ENCODE data around the gene FAM168B. TPM values are rescaled to one million over a fixed set of nuclear protein-coding genes. Genes with fewer than 3 reads are reported as not detected.

The FAM168B gene
- total RNA-seq, 2 donors from 2014 or later = 39.7 to 56.7 TPM

- no peak for TF ChIP-seq POLR2A (IDR thresholded peaks at IDR 0.05)
- TF ChIP-seq, protein P1, sequence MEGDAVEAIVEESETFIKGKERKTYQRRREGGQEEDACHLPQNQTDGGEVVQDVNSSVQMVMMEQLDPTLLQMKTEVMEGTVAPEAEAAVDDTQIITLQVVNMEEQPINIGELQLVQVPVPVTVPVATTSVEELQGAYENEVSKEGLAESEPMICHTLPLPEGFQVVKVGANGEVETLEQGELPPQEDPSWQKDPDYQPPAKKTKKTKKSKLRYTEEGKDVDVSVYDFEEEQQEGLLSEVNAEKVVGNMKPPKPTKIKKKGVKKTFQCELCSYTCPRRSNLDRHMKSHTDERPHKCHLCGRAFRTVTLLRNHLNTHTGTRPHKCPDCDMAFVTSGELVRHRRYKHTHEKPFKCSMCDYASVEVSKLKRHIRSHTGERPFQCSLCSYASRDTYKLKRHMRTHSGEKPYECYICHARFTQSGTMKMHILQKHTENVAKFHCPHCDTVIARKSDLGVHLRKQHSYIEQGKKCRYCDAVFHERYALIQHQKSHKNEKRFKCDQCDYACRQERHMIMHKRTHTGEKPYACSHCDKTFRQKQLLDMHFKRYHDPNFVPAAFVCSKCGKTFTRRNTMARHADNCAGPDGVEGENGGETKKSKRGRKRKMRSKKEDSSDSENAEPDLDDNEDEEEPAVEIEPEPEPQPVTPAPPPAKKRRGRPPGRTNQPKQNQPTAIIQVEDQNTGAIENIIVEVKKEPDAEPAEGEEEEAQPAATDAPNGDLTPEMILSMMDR (IDR thresholded peaks at IDR 0.05) = no peak
- H3K9me3 ChIP-seq = no peaks in the 10 kb centered on the region
- no peak overlapping the region for H3K27ac ChIP-seq
- peaks cover 12% of the 10 kb centered on the region for H3K4me1 ChIP-seq
- WGBS, 2 donors = 91 to 95% methylated on average over 8 of the region's 8 CpGs
- DNase-seq (no peak), ATAC-seq (no peak)
- H3K27me3 ChIP-seq = no peaks in the 10 kb centered on the region
- H3K4me3 ChIP-seq = no peak overlapping the region
- intact Hi-C loops (cut with DNase I) = no loop called here
- peaks cover 12 to 44% of the 10 kb centered on the region in 2 donors for H3K36me3 ChIP-seq (replicated peaks in 1 of 2; ENCODE audit: insufficient read depth in 1 of 2, low read depth in 2 of 2)
Measured at GRCh38 chr2:131052741-131053263, 40.5 kb downstream of the FAM168B start.

DNA sequence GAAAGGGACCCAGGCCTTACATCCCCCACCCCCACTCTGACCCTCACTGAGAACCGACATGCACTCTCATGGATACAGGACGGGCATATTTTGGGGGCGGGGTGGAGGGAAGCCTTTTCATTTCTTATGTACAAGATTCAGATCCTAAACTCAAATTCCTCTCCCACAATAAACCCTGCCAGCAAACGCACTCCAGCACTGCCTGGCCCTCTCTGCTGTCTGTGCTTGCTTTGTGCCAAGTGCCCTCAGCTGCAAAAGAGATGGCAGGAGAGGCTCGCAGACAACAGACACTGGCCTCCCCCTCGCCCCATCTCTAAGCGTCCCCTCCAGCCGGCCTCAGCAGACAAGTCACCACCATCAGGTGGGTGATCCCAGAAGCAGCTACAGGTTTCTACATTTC is 42.4 kb downstream of the FAM168B start:
- DNase-seq (no peak), ATAC-seq (no peak)
- Histone ChIP-seq H3K36me3 (replicated peaks in 1 of 2; ENCODE audit: insufficient read depth in 1 of 2, low read depth in 2 of 2) (peaks cover 12 to 44% of the 10 kb centered on the region in 2 donors), H3K27ac (no peak overlapping the region), H3K27me3 (no peaks in the 10 kb centered on the region), H3K4me1 (no peaks in the 10 kb centered on the region), H3K4me3 (no peak overlapping the region), H3K9me3 (no peaks in the 10 kb centered on the region)
- 95 to 100% methylated on average over 4 to 8 of the region's 8 CpGs for WGBS, 2 donors
- intact Hi-C loops (cut with DNase I) = no loop called here
- no peak for TF ChIP-seq POLR2A (IDR thresholded peaks at IDR 0.05)

- DNase-seq (no peak), ATAC-seq (no peak)
- 83 to 94% methylated on average over 7 of the region's 7 CpGs for WGBS, 2 donors
- TF ChIP-seq POLR2A (IDR thresholded peaks at IDR 0.05) = no peak
- TF ChIP-seq, protein P1 (IDR thresholded peaks at IDR 0.05) = no peak
- intact Hi-C loops (cut with DNase I) = no loop called here
- peaks cover 12 to 32% of the 10 kb centered on the region in 2 donors for H3K36me3 ChIP-seq (replicated peaks in 1 of 2; ENCODE audit: insufficient read depth in 1 of 2, low read depth in 2 of 2)
- no peaks in the 10 kb centered on the region for H3K4me1 ChIP-seq
- H3K9me3 ChIP-seq = no peaks in the 10 kb centered on the region
- no peaks in the 10 kb centered on the region for H3K27me3 ChIP-seq
- H3K27ac ChIP-seq = no peak overlapping the region
- H3K4me3 ChIP-seq = no peak overlapping the region
Measured at GRCh38 chr2:131049150-131049718, 44.0 kb downstream of the FAM168B start.

DNA sequence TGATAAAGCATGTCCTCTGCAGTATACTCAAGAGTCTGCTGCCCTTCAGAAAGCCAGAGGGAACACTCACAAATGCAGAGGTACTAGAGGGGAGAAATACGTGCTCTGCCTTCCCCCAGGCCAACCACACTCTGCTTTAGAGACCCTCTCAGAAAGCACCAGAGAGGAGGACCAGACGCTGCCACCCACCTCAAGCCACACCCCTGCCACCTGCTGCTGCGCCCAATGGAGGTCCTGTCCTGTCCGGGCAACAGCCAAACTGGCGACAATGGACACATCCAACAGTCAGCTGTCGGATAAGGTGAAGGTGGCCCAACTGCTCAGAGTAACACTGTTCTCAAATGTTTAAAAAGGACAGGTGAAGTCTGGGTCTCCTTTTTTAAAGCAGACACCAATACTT is 44.6 kb downstream of the FAM168B start:
- Histone ChIP-seq H3K4me1 (no peaks in the 10 kb centered on the region), H3K9me3 (no peaks in the 10 kb centered on the region), H3K27me3 (no peaks in the 10 kb centered on the region), H3K36me3 (replicated peaks in 1 of 2; ENCODE audit: insufficient read depth in 1 of 2, low read depth in 2 of 2) (peaks cover 12 to 32% of the 10 kb centered on the region in 2 donors), H3K27ac (no peak overlapping the region), H3K4me3 (no peak overlapping the region)
- no peak for TF ChIP-seq POLR2A (IDR thresholded peaks at IDR 0.05)
- TF ChIP-seq, protein P1 (IDR thresholded peaks at IDR 0.05) = no peak
- whole genome bisulfite sequencing, 2 donors = 90 to 92% methylated on average over 4 to 6 of the region's 6 CpGs
- ATAC-seq = no peak
- intact Hi-C loops (cut with DNase I) = no loop called here
- no peak for DNase-seq

DNA sequence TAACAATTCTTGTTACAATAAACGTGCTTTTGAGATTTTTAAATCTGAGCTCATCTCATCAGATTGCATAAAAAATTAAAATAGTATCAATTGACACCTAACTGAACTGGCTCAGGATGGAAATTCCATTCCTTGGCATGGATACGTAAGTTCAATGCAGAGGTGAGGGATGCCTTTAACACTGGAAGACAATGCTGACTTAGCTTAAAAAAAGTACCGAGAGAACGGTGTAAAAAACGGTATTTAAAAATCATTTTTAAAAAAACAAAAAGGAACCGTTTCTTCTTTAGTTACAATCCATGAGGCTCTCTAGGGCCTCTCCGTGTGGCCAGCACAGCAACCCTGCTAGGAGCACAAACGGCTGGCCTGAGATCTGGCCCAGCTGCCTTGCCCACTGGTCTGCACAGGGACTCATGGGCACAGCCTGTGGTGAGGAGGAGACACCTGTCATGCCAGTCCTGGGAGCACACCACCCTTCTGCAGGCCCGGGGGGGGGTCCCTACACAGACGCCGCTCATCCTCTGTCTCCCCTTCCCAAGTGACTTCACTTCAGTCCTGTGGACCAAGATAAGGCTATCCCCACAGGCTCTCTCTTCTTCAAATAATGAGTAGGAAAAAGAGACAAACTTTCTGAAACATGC is 45.2 kb downstream of the FAM168B start:
- WGBS, 2 donors = 82 to 85% methylated on average over 11 of the region's 11 CpGs
- ATAC-seq = no peak
- Histone ChIP-seq H3K36me3 (replicated peaks in 1 of 2; ENCODE audit: insufficient read depth in 1 of 2, low read depth in 2 of 2) (peaks cover 12 to 27% of the 10 kb centered on the region in 2 donors), H3K4me1 (no peaks in the 10 kb centered on the region), H3K9me3 (no peaks in the 10 kb centered on the region), H3K27ac (no peak overlapping the region), H3K27me3 (no peaks in the 10 kb centered on the region), H3K4me3 (no peak overlapping the region)
- DNase-seq = no peak
- TF ChIP-seq, protein P1 (IDR thresholded peaks at IDR 0.05) = no peak
- no peak for TF ChIP-seq POLR2A (IDR thresholded peaks at IDR 0.05)
- intact Hi-C loops (cut with DNase I) = no loop called here

Measured in body of pancreas (tissue), 4 donors.